ENCODE results near the gene LSM14B. TPM values are rescaled to one million over a fixed set of nuclear protein-coding genes. Genes with fewer than 3 reads are reported as not detected.

Gene LSM14B
- total RNA-seq, 1 donor from 2014 or later: 36.8 TPM

- no peaks in the 10 kb centered on the region for H3K9me3 ChIP-seq
- no peak overlapping the region for H3K4me3 ChIP-seq
- H3K27me3 ChIP-seq (ENCODE audit: low read depth): no peaks in the 10 kb centered on the region
- TF ChIP-seq CTCF (IDR thresholded peaks at IDR 0.05): no peak
- H3K4me1 ChIP-seq: peaks cover 18% of the 10 kb centered on the region
- no peak for ATAC-seq
- intact Hi-C loops (cut with DNase I): no loop called here
- DNase-seq: no peak
- no peak overlapping the region for H3K27ac ChIP-seq
- H3K36me3 ChIP-seq: peaks cover 70% of the 10 kb centered on the region
Measured at GRCh38 chr20:62126141-62126540, 3.9 kb downstream of the LSM14B start.

- intact Hi-C loops (cut with DNase I): no loop called here
- ATAC-seq: no peak
- no peak overlapping the region for H3K4me3 ChIP-seq
- H3K4me1 ChIP-seq: peaks cover 28% of the 10 kb centered on the region
- no peak for TF ChIP-seq CTCF (IDR thresholded peaks at IDR 0.05)
- no peak overlapping the region for H3K27ac ChIP-seq
- peaks cover 86% of the 10 kb centered on the region for H3K36me3 ChIP-seq
- no peaks in the 10 kb centered on the region for H3K9me3 ChIP-seq
- H3K27me3 ChIP-seq (ENCODE audit: low read depth): no peaks in the 10 kb centered on the region
- DNase-seq: no peak
Measured at GRCh38 chr20:62127799-62128198, 5.5 kb downstream of the LSM14B start.

- Histone ChIP-seq H3K36me3 (peaks cover 93% of the 10 kb centered on the region), H3K27ac (no peak overlapping the region), H3K4me1 (peaks cover 30% of the 10 kb centered on the region), H3K9me3 (no peaks in the 10 kb centered on the region), H3K4me3 (no peak overlapping the region), H3K27me3 (ENCODE audit: low read depth) (no peaks in the 10 kb centered on the region)
- ATAC-seq: no peak
- intact Hi-C loops (cut with DNase I): no loop called here
- TF ChIP-seq CTCF (IDR thresholded peaks at IDR 0.05): no peak
- no peak for DNase-seq
Measured at GRCh38 chr20:62128502-62128901, 6.2 kb downstream of the LSM14B start.

GRCh38 chr20:62129731-62130531 is 7.7 kb downstream of the LSM14B start:
- Histone ChIP-seq H3K9me3 (no peaks in the 10 kb centered on the region), H3K27me3 (ENCODE audit: low read depth) (no peaks in the 10 kb centered on the region), H3K27ac (no peak overlapping the region), H3K4me3 (no peak overlapping the region), H3K4me1 (peaks cover 33% of the 10 kb centered on the region), H3K36me3 (peaks cover 100% of the 10 kb centered on the region)
- ATAC-seq: no peak
- intact Hi-C loops (cut with DNase I): no loop called here
- DNase-seq: no peak
- no peak for TF ChIP-seq CTCF (IDR thresholded peaks at IDR 0.05)

- H3K36me3 ChIP-seq: peaks cover 100% of the 10 kb centered on the region
- H3K27ac ChIP-seq: peak overlapping the region; percentile 79
- no peak for ATAC-seq
- no peaks in the 10 kb centered on the region for H3K9me3 ChIP-seq
- TF ChIP-seq CTCF (IDR thresholded peaks at IDR 0.05): no peak
- no peak for DNase-seq
- H3K27me3 ChIP-seq (ENCODE audit: low read depth): no peaks in the 10 kb centered on the region
- peaks cover 40% of the 10 kb centered on the region for H3K4me1 ChIP-seq
- intact Hi-C loops (cut with DNase I): no loop called here
- no peak overlapping the region for H3K4me3 ChIP-seq
Measured at GRCh38 chr20:62131560-62132320, 9.5 kb downstream of the LSM14B start.

Measured in lower lobe of right lung (tissue), 2 donors.